GM21447 (cell line): Measurements from ENCODE around the gene ZFHX2.
"Not testable (repeated sequence)": the region's sequence is repeated elsewhere in the genome, so short reads cannot be mapped to it uniquely, and the experiment has no call there.

Source experiments
- ATAC-seq: cut with Tn5 transposase; IDR thresholded peaks from one replicate; pipeline ENCODE4 v1.9.1; 2021; ENCODE audit not compliant: unreplicated experiment

Gene ZFHX2

DNA sequence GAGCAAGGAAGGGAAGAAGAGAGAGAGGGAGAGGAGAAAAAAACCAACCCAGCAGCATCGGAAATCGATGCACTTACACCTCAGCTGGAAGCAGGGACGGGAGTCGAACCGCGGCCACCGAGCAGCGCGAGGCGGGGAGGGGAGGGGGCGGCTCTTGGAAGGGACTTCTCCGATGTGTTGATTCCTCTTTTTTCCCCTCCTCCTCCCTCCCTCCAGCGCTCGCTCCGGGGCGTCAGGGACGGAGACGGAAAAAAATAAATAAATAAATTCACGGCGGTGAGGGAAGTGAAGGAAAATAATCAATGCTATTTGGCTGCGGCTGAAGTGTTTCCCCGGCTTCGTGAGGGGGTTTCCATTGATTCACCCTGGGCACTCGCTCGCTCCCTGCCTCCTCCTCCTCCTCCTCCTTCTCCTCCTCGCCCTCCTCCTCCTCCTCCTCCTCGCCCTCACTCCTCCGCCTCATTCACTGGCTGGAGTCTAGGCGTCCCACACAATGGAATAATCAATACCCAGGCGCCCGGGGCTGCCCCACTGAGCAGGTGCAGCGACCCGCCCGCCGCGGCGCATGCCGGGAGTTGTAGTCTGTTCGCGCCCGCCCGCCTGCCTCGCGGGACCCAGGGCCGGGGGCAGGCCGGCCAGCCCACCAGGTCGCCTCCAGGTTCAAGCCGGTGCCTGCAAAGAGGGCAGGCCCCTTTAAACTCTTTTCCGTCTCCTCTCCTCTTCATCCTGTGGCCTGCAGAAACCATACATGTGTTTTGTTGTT lies at the start of gene ZFHX2:
TSS of gene ZFHX2 (minus strand) at position 500 of the 763 bp plus-strand sequence. CDS start 16,440 bp downstream, outside the sequence.
- ATAC-seq: peak; percentile 50

DNA sequence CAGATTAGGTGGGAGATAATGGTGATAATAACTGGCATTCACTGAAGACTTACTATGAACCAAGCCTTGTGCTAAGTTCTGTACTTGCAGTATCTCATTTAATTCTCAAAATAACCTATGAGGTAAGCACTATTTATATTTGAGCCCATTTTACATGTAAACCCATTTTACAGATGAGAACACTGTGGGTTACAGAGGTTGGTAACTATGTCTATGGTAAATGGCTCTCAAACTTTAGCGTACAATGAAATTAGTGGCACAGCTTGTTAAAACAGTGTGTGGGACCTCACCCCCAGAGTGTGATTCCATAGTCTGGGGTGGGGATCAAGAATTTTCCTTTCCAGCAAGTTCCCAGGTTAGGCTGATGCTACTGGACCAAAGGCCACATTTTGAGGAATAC lies 49.2 kb upstream of the ZFHX2 start:
- no peak for ATAC-seq

GRCh38 chr14:23600322-23600707 lies 48.8 kb upstream of the ZFHX2 start:
- no peak for ATAC-seq

DNA sequence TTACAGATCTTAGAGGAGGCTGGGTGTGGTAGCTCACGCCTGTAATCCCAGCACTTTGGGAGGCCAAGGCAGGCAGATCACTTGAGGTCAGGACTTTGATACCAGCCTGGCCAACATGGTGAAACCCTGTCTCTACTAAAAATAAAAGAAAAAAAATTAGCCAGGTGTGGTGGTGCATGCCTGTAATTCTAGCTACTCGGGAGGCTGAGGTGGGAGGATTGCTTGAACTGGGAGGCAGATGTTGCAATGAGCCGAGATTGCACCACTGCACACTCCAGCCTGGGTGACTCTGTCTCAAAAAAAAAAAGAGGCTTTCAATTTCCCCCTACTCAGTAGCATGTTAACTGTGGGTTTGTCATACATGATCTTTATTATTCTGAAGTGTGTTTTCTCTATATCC lies 42.6 kb upstream of the ZFHX2 start:
- ATAC-seq: not testable (repeated sequence)

- no peak for ATAC-seq
Measured at GRCh38 chr14:23590198-23590597, 38.6 kb upstream of the ZFHX2 start.

DNA sequence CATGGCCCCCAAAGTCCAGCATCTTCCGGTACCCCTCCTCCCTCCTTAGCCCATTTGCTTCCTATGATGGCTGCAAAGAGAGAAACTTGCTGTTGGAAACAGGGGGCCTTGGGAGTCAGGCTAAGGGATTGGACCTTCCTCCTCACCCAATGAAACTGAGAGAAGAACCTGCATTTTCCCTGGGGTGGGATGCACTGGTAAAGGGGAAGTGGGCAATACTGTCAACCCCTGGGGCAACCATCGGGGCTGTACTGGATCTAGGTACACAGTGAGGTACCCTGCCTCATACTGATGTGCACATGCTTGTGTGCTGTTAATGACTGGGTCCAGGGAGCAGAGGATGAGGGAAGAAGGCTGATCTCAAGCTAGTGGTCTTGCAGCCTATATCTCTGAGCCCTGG lies 38.0 kb upstream of the ZFHX2 start:
- ATAC-seq: no peak

GRCh38 chr14:23588884-23589598 lies 37.5 kb upstream of the ZFHX2 start:
- peak; percentile 98 for ATAC-seq

- ATAC-seq: not testable (repeated sequence)
Measured at GRCh38 chr14:23584527-23585203, 33.1 kb upstream of the ZFHX2 start.

DNA sequence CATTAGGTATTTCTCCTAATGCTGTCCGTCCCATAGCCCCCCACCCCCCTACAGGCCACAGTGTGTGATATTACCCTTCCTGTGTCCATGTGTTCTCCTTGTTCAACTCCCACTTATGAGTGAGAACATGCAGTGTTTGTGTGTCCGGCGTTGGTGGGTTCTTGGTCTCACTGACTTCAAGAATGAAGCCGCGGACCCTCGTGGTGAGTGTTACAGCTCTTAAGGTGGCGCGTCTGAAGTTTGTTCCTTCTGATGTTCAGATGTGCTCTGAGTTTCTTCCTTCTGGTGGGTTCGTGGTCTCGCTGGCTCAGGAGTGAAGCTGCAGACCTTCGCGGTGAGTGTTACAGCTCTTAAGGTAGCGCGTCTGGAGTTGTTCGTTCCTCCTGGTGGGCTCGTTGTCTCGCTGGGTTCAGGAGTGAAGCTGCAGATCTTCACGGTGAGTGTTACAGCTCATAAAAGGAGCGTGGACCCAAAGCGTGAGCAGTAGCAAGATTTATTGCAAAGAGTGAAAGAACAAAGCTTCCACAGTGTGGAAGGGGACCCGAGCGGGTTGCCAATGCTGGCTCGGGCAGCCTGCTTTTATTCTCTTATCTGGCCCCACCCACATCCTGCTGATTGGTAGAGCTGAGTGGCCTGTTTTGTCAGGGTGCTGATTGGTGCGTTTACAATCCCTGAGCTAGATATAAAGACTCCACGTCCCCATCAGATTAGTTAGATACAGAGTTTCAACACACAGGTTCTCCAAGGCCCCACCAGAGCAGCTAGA lies 32.4 kb upstream of the ZFHX2 start:
- not testable (repeated sequence) for ATAC-seq

DNA sequence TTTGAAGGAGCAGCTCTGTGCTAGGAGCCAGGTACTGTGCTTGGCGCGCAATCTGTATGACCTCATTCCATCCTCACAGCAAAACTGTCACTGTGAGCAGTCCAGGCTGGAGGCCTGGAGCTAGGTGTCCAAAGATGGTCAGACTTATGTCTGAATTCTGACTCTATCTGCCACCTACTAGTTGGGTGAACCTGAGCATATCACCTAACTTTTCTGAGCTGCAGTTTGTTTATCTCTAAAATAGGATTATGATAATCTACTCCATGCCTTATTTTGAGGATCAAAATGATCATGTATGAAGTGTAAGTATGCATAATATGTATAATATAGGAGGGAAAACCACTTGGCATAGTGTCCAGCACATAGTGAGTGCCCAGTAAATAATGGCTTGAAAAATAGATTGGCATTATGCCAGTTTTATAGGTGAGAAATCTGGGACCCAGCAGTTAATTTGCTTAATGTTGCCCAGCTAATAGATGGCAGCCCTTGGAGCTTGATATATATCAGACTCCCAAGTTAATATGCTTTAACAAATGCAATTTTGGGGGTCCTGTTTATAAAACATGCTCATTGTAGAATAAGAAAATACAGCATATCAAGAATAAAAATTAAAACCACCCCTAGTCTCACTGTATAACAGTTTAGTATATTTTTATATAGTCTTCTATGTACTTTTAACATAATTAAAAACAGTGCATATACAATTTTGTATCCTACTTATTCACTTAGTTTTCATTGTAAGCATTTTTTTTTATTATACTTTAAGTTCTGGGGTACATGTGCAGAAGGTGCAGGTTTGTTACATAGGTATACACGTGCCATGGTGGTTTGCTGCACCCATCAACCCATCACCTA lies 31.6 kb upstream of the ZFHX2 start:
- ATAC-seq: no peak

- ATAC-seq: no peak
Measured at GRCh38 chr14:23580948-23581281, 29.4 kb upstream of the ZFHX2 start.

- ATAC-seq: no peak
Measured at GRCh38 chr14:23580152-23580926, 28.8 kb upstream of the ZFHX2 start.

GRCh38 chr14:23579739-23580138 lies 28.2 kb upstream of the ZFHX2 start:
- ATAC-seq: no peak

- ATAC-seq: no peak
Measured at GRCh38 chr14:23579311-23579630, 27.7 kb upstream of the ZFHX2 start.

GRCh38 chr14:23578560-23579310 lies 27.2 kb upstream of the ZFHX2 start, which contains the start of gene JPH4:
Gene JPH4, minus strand, starts transcription at chr14:23578790. Its CDS starts 1,337 bp downstream, at chr14:23577453.
- ATAC-seq: no peak

GRCh38 chr14:23577710-23578392 lies 26.3 kb upstream of the ZFHX2 start:
- no peak for ATAC-seq

DNA sequence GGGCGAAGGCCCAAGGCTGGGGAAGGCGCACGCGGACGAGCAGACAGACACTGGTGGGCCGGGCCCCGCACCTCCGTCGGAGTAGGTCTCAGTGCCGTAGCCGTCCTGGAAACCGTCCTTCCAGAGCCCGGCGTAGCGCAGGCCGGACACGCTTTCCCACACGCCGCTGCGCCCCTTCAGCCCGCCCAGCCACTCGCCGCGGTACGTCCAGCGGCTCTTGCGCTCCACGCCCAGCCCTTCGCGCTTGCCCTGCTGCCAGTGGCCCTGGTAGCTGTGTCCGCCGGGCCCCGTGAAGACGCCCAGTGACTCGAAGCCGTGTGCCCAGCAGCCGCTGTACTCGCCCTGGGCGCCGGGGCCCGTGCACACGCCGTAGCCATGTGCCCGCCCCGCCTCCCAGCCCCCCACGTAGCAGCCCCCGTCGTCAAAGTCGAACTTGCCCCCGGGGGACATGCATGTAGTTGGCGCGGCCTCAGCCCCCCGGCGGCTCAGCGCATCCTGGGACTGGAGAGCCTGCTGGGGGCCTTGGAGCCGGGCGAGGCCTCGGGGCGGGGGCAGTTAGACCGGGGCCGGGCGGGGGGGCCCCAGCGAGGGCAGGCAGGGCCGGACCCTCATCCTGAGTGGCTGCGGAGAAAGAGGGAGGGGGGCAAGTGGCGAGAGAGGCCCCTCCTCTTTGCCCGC lies 25.6 kb upstream of the ZFHX2 start:
- ATAC-seq: no peak
